Measurements from ENCODE around the gene SNX8.
"Not testable (repeated sequence)": the region's sequence is repeated elsewhere in the genome, so short reads cannot be mapped to it uniquely, and the experiment has no call there.

SNX8 gene

DNA sequence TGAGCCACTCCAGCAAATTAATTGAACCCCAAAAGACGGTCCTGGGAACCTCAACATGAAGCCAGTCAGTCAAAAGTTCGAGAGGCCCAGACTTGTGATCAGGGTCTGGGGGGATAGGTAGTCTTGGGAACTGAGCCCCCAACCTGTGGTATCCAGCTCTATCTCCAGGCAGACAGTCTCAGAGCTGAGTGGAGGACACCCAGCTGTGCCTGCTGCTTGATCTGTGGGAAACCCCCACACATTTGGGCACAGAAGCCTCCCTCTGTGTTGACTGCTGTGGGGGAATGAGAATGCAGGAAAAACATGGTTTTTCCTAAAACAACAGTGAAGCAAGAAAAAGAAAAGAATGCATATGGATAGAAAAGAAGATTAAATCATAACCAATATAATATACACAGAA lies 16.3 kb upstream of the SNX8 start:
- DNase-seq (ENCODE audit: low read depth in 2 of 2), result no peak

- no peak for DNase-seq (ENCODE audit: low read depth in 2 of 2)
Observed at GRCh38 chr7:2326951-2327350, 12.7 kb upstream of the SNX8 start.

GRCh38 chr7:2325162-2325561 lies 10.9 kb upstream of the SNX8 start:
- no peak for DNase-seq (ENCODE audit: low read depth in 2 of 2)

DNA sequence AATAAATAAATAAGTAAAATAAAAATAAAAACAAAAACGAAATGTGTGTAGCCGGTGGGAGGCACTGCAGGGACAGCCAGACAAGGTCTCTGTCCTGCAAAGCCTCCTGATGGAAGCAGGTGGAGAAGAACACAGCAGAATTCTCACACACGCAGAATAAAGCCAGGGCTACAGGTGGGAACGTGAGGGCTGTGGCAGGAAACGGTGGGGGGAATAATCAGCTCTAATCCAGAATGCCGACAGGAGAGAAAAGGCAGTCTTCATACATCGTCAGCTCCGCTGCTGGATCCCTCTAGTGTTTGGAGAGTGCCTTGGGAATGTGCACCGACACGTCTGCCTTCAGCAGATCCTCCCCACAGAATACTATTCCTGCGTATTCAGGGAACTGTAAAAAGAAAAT lies 6.8 kb upstream of the SNX8 start:
- DNase-seq (ENCODE audit: low read depth in 2 of 2), result no peak

- DNase-seq (ENCODE audit: low read depth in 2 of 2), result no peak
Observed at GRCh38 chr7:2317556-2318293, 3.5 kb upstream of the SNX8 start.

GRCh38 chr7:2316578-2316977 lies 2.3 kb upstream of the SNX8 start:
- no peak for DNase-seq (ENCODE audit: low read depth in 2 of 2)

DNA sequence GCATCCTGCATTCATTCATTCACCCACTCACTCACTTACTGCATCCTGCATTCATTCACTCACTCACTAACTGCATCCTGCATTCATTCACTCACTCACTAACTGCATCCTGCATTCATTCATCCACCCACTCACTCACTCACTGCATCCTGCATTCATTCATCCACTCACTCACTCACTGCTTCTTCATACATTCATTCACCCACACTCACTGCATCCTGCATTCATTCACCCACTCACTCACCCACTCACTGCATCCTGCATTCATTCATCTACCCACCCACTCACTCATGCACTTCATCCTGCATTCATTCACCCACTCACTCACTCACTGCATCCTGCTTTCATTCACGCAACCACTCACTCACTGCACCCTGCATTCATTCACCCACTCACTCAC lies 1.5 kb upstream of the SNX8 start:
- no peak for DNase-seq (ENCODE audit: low read depth in 2 of 2)

DNA sequence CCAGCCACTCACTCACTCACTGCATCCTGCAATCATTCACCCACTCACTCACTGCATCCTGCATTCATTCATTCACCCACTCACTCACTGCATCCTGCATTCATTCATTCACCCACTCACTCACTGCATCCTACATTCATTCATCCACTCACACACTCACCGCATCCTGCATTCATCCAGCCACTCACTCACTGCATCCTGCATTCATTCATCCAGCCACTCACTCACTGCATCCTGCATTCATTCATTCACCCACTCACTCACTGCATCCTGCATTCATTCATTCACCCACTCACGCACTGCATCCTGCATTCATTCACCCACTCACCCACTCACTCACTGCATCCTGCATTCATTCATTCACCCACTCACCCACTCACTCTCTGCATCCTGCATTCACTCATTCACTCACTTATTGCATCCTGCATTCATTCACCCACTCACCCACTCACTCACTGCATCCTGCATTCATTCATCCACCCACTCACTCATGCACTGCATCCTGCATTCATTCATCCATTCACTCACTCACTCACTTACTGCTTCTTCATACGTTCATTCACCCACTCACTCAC lies 802 bp upstream of the SNX8 start:
- not testable (repeated sequence) for DNase-seq (ENCODE audit: low read depth in 2 of 2)

- DNase-seq (ENCODE audit: low read depth in 2 of 2), result no peak
Observed at GRCh38 chr7:2313450-2314208, 612 bp downstream of the SNX8 start.

- DNase-seq (ENCODE audit: low read depth in 2 of 2), result peak in 1 of 2 donors; percentile 7
Observed at GRCh38 chr7:2312267-2312929, 1.8 kb downstream of the SNX8 start.

DNA sequence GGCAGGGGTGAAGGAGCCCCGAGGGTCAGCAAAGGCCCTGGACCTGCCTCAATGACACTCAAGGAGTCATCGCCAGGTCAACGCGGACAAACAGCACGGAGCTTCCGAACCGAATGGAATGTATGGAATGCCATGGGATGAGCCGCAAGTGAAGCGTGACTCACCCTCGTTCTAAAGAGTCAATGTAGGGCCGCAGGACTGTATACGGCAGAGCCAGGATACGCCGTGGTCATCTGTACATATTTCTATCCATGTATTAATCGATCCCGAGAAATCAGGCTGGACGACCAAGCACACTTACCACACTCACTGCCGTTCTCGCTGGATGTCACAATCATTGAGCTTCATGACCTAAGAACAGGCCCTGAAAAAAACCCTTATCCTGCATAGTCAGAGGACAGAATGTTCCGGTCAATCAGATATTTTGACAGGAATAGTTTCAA lies 4.3 kb downstream of the SNX8 start:
- no peak for DNase-seq (ENCODE audit: low read depth in 2 of 2)

DNA sequence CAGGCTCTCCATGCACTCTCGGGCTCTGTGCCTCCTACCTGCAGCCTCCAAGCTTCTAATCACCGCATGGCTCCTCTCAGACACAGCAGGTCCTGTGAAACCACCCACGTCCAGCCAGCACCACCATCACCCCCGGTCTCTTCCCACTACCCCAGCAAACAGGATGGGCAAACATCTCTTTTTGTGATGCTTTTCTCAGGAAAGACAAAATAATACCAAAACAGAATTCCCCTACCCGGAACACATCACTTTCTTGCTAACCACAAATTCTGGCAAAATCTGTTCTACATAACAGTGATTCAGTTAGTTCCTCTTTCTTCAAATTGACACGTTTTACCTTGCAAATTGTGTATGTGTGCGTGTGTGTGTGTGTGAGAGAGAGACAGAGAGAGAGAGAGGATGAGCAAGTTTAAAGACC lies 6.5 kb downstream of the SNX8 start:
- DNase-seq (ENCODE audit: low read depth in 2 of 2), result no peak

GRCh38 chr7:2306688-2307087 lies 7.6 kb downstream of the SNX8 start:
- DNase-seq (ENCODE audit: low read depth in 2 of 2), result no peak

DNA sequence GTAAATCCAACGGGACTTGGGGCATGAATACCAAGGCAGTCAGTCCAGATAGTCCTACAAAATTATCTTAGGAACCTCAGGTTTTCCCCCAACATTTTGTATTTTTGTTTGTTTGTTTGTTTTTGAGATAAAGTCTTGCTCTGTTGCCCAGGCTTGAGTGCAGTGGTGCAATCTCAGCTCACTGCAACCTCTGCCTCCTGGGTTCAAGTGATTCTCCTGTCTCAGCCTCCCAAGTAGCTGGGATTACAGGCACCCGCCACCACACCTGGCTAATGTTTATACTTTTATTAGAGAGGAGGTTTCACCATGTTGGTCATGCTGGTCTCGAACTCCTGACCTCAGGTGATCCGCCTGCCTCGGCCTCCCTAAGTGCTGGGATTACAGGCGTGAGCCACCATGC lies 9.0 kb downstream of the SNX8 start:
- not testable (repeated sequence) for DNase-seq (ENCODE audit: low read depth in 2 of 2)

- DNase-seq (ENCODE audit: low read depth in 2 of 2), result not testable (repeated sequence)
Observed at GRCh38 chr7:2303520-2303919, 10.7 kb downstream of the SNX8 start.

DNA sequence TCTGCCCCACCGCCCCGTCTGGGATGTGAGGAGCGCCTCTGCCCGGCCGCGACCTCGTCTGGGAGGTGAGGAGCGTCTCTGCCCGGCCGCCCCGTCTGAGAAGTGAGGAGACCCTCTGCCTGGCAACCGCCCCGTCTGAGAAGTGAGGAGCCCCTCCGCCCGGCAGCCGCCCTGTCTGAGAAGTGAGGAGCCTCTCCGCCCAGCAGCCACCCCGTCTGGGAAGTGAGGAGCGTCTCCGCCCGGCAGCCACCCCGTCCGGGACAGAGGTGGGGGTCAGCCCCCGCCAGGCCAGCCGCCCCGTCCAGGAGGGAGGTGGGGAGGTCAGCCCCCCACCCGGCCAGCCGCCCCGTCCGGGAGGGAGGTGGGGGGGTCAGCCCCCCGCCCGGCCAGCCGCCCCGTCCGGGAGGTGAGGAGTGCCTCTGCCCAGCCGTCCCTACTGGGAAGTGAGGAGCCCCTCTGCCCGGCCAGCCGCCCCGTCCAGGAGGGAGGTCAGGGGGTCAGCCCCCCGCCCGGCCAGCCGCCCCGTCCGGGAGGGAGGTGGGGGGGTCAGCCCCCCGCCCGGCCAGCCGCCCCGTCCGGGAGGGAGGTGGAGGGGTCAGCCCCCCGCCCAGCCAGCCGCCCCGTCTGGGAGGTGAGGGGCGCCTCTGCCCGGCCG lies 11.4 kb downstream of the SNX8 start:
- DNase-seq (ENCODE audit: low read depth in 2 of 2), result not testable (repeated sequence)

DNA sequence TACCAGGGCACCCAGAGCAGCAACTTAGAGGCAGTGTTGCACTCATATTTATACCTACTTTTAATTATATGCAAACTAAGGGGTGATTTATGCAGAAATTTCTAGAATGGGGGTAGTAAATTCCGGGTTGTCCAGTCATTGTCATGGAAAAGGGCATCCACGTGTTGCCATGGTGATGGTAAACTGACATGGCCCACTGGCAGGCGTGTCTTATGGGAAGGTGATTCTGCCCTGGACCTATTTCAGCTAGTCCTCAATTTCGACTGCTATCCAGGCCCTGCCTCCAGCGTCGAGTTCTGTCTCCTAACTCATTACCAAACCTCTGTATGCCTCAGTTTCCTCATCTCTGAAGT lies 12.8 kb downstream of the SNX8 start:
- DNase-seq (ENCODE audit: low read depth in 2 of 2), result no peak

GRCh38 chr7:2299870-2300512 lies 14.2 kb downstream of the SNX8 start:
- DNase-seq (ENCODE audit: low read depth in 2 of 2), result no peak

GRCh38 chr7:2299131-2299829 lies 15.0 kb downstream of the SNX8 start:
- peak in 1 of 2 donors; percentile 24 for DNase-seq (ENCODE audit: low read depth in 2 of 2)

DNA sequence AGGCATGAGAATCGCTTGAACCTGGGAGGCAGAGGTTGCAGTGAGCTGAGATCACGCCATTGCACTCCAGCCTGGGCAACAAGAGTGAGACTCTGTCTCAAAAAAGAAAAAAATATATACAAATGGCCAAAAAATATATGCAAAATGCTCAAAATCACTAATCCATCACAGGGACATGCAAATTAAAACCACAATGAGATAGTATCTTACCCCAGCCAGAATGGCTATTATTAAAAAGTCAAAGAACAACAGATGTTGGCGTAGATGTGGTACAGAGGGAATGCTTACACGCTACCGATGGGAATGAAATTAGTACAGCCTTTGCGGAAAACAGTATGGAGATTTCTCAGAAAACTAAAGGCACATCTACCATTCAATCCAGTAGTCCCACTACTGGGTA lies 17.4 kb downstream of the SNX8 start:
- no peak for DNase-seq (ENCODE audit: low read depth in 2 of 2)

Measured in stimulated activated CD8-positive, alpha-beta memory T cell treated with anti-CD3 and anti-CD28 coated beads, Interleukin-7, amount 100 ng/mL, for 4 hours (primary cell).